GM19239 (cell line): ENCODE results near the gene PDZRN3.

Source experiments
- DNase-seq: peaks from one replicate; pipeline ENCODE4 v3.0.0; 2011; ENCODE audit warnings: low spot score; ENCODE audit not compliant: insufficient read length
- FAIRE-seq: peaks from 2 replicates; lab custom pipeline; 2011; peaks lifted over from hg19 to GRCh38; lab: Jason Lieb, UNC

The PDZRN3 gene

GRCh38 chr3:73624017-73624820 lies 522 bp downstream of the PDZRN3 start:
- FAIRE-seq (no peak), DNase-seq (no peak)

DNA sequence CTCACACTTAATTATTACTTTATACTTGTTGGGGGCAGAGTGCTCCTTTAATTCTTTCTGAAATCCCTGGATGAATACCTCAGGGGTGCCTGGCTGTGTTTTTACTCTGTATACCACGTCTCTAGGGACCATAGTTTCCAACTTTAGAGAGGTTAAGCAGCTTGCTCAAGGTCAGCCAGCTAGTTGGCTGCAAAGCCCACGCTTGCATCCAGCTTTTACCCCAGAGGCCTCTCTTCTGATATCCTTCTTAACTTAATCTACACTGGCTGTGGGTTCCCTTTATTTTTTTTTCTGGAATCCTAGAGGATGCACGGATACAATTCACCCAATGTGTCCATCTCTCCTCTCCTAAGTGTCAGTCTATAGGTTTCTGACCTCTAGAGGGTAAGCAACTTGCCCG lies 1.4 kb downstream of the PDZRN3 start:
- FAIRE-seq (no peak), DNase-seq (no peak)

DNA sequence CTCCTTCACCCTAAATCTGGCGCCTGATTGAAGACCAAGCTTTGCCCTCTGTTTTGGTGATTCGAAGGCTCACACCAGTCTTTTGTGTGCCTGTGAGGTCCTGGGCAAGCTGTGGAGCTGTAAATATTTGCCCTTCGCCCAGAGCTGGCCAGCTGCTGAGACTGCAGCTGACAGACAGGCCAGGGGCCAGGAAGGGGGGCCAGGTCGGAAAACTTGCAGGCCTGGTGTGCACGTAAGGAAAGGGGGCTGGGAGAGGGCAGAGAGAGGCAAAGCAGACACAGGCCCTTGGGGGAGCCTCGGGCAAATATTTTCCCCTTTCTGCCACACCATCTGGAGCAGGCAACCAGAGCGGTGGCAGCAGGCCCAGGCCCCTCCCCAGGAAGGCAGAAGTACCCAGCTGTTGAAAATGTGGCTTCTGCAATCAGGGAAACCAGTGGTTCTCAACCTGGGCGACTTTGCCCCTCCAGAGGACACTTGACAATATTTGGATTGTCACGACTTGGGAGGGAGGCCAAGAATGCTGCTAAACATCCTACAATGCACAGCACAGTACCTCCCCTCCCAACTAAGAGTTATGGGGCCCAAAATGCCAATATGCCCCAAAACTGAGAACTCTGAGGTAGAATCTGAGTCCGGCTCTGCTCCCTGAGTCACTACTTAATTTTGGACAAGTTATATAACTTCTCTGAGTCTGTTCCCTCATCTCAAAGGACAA lies 2.5 kb downstream of the PDZRN3 start:
- FAIRE-seq = no peak
- no peak for DNase-seq

DNA sequence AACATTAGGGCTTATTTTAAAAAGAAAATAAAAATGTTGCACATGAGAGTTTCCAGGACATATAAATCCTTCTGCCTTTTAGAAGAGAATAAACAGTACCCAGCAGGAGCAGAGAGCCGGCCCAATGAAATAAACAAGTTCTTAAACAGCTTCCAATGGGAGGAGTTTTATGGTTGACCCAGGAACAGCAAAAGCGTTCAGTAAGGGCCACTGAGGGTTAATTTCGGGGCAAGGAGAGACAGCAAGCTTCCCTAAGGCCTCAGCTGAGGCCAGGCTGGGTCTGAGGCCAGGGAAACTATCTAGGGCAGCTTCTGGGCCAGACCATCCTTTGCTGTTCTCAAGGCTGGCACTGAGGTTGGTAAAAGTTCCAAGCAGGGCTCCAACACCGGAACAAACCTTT lies 3.4 kb downstream of the PDZRN3 start:
- DNase-seq = no peak
- no peak for FAIRE-seq

DNA sequence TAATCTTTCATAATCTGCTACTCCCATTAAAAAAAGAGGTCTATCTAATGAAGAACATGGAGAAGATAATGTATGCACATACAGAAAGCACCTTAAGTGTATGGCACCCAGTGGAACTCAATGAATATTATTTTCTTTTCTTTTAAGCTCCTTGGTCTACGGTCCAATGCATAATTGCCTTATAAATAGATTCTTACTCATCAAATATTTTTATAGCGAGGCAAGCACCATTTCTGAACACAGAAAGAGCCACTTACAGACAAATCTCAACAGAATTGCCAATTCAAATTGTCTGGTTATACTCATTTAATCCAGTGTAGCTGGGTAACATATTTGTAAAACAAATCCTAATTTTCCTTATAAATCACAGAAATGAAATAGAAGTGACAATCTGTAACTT lies 6.3 kb downstream of the PDZRN3 start:
- no peak for DNase-seq
- FAIRE-seq = no peak

GRCh38 chr3:73616056-73616455 lies 8.7 kb downstream of the PDZRN3 start:
- FAIRE-seq (no peak), DNase-seq (no peak)

DNA sequence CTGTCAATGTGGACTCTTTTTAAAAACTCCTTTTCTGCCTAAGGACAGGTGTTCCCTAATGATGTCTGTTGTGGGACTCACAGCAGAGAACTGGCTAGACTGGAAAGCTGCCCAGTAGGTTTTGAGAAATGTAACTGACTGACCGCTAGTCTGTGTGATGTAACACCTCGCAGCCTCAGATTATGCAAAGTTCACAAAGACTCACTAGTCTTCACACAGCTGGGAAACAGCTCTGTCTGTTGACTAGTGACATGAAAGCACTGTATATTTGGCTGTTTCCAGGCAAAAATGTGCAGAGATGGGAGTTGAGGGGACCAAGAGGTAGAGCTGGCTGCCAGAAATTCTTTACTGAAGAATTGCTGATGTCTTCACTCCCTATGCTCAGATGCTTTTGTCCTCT lies 10.3 kb downstream of the PDZRN3 start:
- FAIRE-seq = no peak
- DNase-seq = no peak

DNA sequence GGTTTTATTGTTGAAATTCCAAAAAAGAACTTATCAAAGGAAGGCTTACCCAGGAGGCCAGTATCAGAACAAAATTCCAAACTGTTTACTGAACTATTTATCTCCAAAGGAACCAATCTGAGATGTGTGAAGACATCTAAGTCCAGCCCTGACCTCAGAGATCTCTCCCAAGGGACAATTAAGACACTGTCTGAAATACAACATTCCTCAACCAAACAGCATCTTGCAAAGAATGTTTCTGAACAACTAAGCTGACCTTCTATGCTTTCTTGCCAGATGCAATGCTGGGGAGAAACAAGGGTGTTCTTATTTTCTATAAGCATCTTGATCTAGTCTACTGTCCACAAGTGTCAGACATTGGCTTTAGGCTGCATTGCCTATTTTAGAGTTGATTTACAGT lies 13.6 kb downstream of the PDZRN3 start:
- DNase-seq = no peak
- no peak for FAIRE-seq

- DNase-seq (no peak), FAIRE-seq (no peak)
These were observed 14.2 kb downstream of the PDZRN3 start for GRCh38 chr3:73610493-73610892.

DNA sequence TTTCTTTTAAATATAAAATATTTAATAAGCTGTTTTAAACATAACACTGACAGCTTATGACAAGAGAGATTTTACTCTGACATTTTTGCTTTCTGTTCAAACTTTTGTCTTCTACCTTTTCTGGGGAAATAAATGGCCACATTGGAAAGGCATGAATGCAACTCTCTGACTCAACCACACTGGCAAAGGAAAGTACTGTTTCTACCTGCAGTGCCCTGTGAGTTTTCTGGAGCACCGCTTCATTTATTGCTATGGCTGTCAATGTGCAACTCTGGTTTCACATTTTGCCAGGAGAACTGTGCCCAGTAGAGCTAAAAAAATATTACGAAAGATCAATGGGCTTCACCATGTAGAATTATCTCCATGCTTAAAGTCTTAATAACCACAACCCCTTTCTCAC lies 15.1 kb downstream of the PDZRN3 start:
- no peak for DNase-seq
- FAIRE-seq = no peak

DNA sequence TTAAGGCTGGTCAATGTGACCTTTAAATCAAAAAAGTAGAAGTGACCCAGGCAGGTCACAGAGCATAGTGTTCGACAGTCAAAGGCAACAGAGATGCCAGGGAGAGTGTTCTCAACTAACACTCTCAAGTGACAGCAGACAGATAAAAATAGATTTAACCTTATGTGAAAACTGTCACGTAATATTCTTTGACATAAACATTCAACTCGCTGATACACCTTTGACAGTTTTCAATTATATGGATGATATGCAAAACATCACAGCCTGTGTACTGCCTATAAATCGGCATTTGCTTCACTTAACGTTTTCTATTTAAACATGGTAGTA lies 15.5 kb downstream of the PDZRN3 start:
- FAIRE-seq (no peak), DNase-seq (no peak)

- FAIRE-seq = no peak
- DNase-seq = no peak
These were observed 16.1 kb downstream of the PDZRN3 start for GRCh38 chr3:73608456-73609314.

DNA sequence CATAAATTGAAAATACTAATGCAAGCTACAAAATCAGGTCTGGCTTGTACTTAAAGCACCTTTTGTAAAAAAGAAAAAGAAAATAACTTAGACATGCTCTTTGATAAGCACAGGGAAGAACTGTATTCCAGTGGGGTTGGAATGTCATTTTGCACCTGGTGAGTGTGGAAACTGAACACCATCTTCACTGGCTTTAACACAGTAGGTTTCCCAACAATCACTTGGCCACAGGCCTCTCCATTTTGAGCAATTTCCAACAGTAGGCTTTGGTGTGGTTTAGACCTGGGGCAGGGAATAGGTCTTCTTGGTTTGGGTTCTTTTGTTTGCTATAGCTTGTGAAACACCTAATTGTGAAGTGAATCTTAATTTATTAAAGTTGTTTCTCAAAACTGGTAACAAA lies 18.9 kb downstream of the PDZRN3 start:
- no peak for FAIRE-seq
- no peak for DNase-seq

GRCh38 chr3:73605412-73605811 lies 19.3 kb downstream of the PDZRN3 start:
- DNase-seq (no peak), FAIRE-seq (no peak)

- FAIRE-seq (no peak), DNase-seq (no peak)
These were observed 20.3 kb downstream of the PDZRN3 start for GRCh38 chr3:73604451-73604850.

DNA sequence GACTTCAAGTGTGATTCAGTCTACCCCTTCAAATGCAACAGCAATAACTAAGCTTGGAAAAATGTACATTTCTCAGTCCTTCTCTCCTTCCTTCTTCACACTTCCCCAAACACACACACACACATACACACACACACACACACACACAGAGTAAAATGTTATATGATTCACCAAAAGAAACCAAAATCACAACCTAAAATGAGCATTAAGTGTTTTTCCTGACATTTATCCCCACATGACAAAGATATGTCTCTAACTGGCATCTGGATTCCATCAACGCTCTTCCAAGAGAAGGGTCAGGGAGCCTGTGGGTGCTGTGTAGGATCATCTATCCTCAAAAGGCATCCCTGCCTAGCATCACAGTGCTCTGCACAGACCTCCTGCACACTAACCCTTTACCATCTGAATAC lies 21.0 kb downstream of the PDZRN3 start:
- no peak for FAIRE-seq
- no peak for DNase-seq

GRCh38 chr3:73602170-73602569 lies 22.6 kb downstream of the PDZRN3 start:
- no peak for FAIRE-seq

DNA sequence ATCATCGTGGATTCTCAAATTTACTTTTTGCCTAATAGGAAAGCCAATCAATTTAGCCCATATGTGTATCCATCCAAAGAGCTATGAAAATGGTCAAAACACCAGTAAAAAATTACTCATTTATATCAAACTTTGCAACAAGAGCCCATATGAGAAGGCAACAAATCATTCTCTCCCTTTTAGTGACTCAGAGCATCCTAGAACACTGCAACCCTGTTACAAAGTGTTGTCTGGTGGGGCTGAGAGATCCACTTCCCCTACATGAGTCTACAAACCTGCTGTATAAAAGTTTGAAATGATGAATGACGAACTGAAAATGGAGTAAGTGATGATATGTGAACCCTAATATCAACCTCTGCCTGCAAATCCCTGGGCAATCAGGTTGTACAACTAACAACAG lies 23.3 kb downstream of the PDZRN3 start:
- FAIRE-seq (no peak), DNase-seq (no peak)

More at GRCh38 chr3:73602170-73602569, 22.6 kb downstream of the PDZRN3 start:
- DNase-seq = no peak

DNA sequence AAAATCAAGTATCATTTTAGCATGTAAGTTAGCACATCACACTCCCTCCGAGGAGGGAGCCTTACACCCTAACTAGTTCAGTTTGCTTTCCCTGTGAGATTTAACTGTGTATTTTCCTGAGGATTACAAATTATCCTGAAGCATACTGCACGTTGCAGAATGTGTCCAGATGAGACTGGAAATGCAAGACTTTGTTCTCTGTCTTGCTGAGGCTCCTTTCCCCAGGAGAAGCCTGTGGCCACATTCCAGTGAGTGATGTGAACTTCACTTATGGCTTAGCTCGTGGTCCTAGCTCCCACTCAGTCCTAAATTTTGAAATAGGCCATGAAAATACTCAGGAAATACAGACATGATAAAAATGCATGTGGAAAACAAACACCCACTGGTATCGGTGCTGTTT lies 23.7 kb downstream of the PDZRN3 start:
- DNase-seq = no peak
- no peak for FAIRE-seq

GRCh38 chr3:73600293-73600938 lies 24.3 kb downstream of the PDZRN3 start:
- DNase-seq (no peak), FAIRE-seq (no peak)

DNA sequence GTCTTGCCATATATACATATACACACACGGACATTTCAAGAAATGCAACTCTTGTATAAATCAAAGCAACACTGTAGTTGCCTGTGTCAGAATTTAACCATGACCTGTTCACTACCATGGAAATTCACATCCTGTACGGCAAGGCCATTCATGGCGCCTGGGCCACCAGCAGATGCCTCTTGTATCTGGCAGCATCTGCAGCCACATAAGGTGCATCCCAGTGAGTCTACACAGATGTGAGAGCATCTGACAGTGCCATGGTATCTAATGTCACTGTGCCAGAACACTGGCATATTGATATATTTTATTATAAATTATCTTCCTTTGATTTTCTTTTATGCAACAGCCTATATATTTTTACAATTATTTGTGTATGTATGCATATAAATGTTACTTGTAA lies 25.1 kb downstream of the PDZRN3 start:
- FAIRE-seq (no peak), DNase-seq (no peak)
